Uterus (tissue), 4 donors: ENCODE data around the gene FOXK1. TPM values are rescaled to one million over a fixed set of nuclear protein-coding genes. Genes with fewer than 3 reads are reported as not detected.
A peak's percentile ranks its signal among the peaks of the same experiment; 100 is the strongest.

Source experiments
- DNase-seq, 2 donors: peaks; one replicate each; pipeline ENCODE4 v3.0.0-alpha.2; 2019 to 2020
- H3K27ac ChIP-seq, 2 donors: fragments of 200-600 bp; sonication (generic); 1 replicate in 1 of 2; 2 replicates in 1 of 2; pipeline ENCODE4 v1.5.1; 2016 to 2018
- H3K27me3 ChIP-seq, 2 donors: fragments of 200-600 bp; sonication (generic); one replicate each; pipeline ENCODE4 v1.5.1; 2018 to 2019; ENCODE audit warnings: control low read depth in 1 of 2
- H3K36me3 ChIP-seq, 2 donors: fragments of 200-600 bp; sonication (generic); one replicate each; pipeline ENCODE4 v1.5.1; 2019; ENCODE audit warnings: control low read depth in 1 of 2
- H3K4me1 ChIP-seq, 2 donors: fragments of 200-600 bp; sonication (generic); one replicate each; pipeline ENCODE4 v1.5.1; 2018 to 2019; ENCODE audit warnings: control low read depth in 1 of 2
- H3K4me3 ChIP-seq, 2 donors: fragments of 200-600 bp; sonication (generic); 1 replicate in 1 of 2; 2 replicates in 1 of 2; pipeline ENCODE4 v1.5.1; 2018 to 2019; ENCODE audit warnings: mild to moderate bottlenecking in 1 of 2
- H3K9me3 ChIP-seq, 2 donors: fragments of 200-600 bp; sonication (generic); one replicate each; pipeline ENCODE4 v1.5.1; 2019; ENCODE audit warnings: control low read depth in 1 of 2
- CTCF ChIP-seq, 4 experiments: fragments of 200-600 bp in 2 of 4; fragments of 450-650 bp in 2 of 4; sonication (generic) in 2 of 4; IDR thresholded peaks; one replicate each; pipeline ENCODE4 v1.5.1; 2016 to 2019; ENCODE audit warnings: antibody characterized with exemption in 4 of 4, mild to moderate bottlenecking in 2 of 4, moderate library complexity in 1 of 4
- POLR2A ChIP-seq, 2 donors: fragments of 450-650 bp; IDR thresholded peaks; one replicate each; pipeline ENCODE4 v1.6.1; 2016; ENCODE audit warnings: antibody characterized with exemption in 2 of 2, mild to moderate bottlenecking in 1 of 2, moderate library complexity in 1 of 2
- intact Hi-C: fragments of 100-400 bp; cut with DNase I; formaldehyde crosslinking; loops from one replicate; pipeline ENCODE4 v1.15.1; 2023; ENCODE audit warnings: low total_unique reads
- total RNA-seq, 4 donors: library from RNA; depleted of rRNA in 3 of 4; stranded (reverse); fragments of >200 nt in 3 of 4; gene quantifications; one replicate each; pipeline versions ENCODE4 v1.1.0 to v1.2.4, GENCODE V29; 2014 to 2023
- donor health status: DM: yes; HTN: yes; CAD: no.

FOXK1 gene
- total RNA-seq, 4 donors from 2014 or later, result 9.0 to 64.1 (median 21.5) TPM

- H3K9me3 ChIP-seq, result no peaks in the 10 kb centered on the region
- H3K4me1 ChIP-seq, result peaks cover 10 to 18% of the 10 kb centered on the region in 2 donors
- peak overlapping the region in 1 of 2 donors; percentile 19 for H3K4me3 ChIP-seq
- no peak for TF ChIP-seq POLR2A (IDR thresholded peaks at IDR 0.05)
- no peaks in the 10 kb centered on the region for H3K27me3 ChIP-seq
- peak overlapping the region; percentile 91 to 94 for H3K27ac ChIP-seq
- H3K36me3 ChIP-seq, result no peaks in the 10 kb centered on the region
- no peak for DNase-seq
- intact Hi-C loops, result no loop called here
Measured at GRCh38 chr7:4694305-4694704, 12.2 kb downstream of the FOXK1 start.

- intact Hi-C loops, result no loop called here
- Histone ChIP-seq H3K27me3 (no peaks in the 10 kb centered on the region), H3K36me3 (no peaks in the 10 kb centered on the region), H3K9me3 (no peaks in the 10 kb centered on the region), H3K4me3 (no peak overlapping the region), H3K27ac (peak overlapping the region in 1 of 2 donors; percentile 15), H3K4me1 (peaks cover 10 to 13% of the 10 kb centered on the region in 2 donors)
- DNase-seq, result no peak
- TF ChIP-seq POLR2A (IDR thresholded peaks at IDR 0.05) (no peak), CTCF (IDR thresholded peaks at IDR 0.05) (no peak)
Measured at GRCh38 chr7:4698707-4699275, 16.7 kb downstream of the FOXK1 start.

GRCh38 chr7:4699841-4700240, 17.7 kb downstream of the FOXK1 start:
- DNase-seq, result no peak
- no peaks in the 10 kb centered on the region for H3K27me3 ChIP-seq
- TF ChIP-seq POLR2A (IDR thresholded peaks at IDR 0.05) (no peak), CTCF (IDR thresholded peaks at IDR 0.05) (no peak)
- intact Hi-C loops, result no loop called here
- peaks cover 5 to 7% of the 10 kb centered on the region in 2 donors for H3K4me1 ChIP-seq
- no peaks in the 10 kb centered on the region for H3K36me3 ChIP-seq
- no peaks in the 10 kb centered on the region for H3K9me3 ChIP-seq
- H3K27ac ChIP-seq, result peak overlapping the region; percentile 50 to 54
- no peak overlapping the region for H3K4me3 ChIP-seq

- Histone ChIP-seq H3K9me3 (no peaks in the 10 kb centered on the region), H3K4me3 (no peak overlapping the region), H3K27me3 (no peaks in the 10 kb centered on the region), H3K4me1 (peaks cover 5 to 7% of the 10 kb centered on the region in 2 donors), H3K27ac (peak overlapping the region; percentile 54 to 58), H3K36me3 (no peaks in the 10 kb centered on the region)
- intact Hi-C loops, result no loop called here
- DNase-seq, result peak in 1 of 2 donors; percentile 55
- TF ChIP-seq POLR2A (IDR thresholded peaks at IDR 0.05) (no peak), CTCF (IDR thresholded peaks at IDR 0.05) (no peak)
Measured at GRCh38 chr7:4700577-4701235, 18.6 kb downstream of the FOXK1 start.

GRCh38 chr7:4702961-4703512, 20.9 kb downstream of the FOXK1 start:
- Histone ChIP-seq H3K4me1 (peaks cover 5 to 19% of the 10 kb centered on the region in 2 donors), H3K27ac (peak overlapping the region; percentile 37 to 41), H3K36me3 (no peaks in the 10 kb centered on the region), H3K27me3 (no peaks in the 10 kb centered on the region), H3K4me3 (no peak overlapping the region), H3K9me3 (no peaks in the 10 kb centered on the region)
- no peak for TF ChIP-seq CTCF (IDR thresholded peaks at IDR 0.05)
- intact Hi-C loops, result no loop called here
- no peak for DNase-seq
